ENCODE measurements around the gene HBG2.

HBG2 gene

DNA sequence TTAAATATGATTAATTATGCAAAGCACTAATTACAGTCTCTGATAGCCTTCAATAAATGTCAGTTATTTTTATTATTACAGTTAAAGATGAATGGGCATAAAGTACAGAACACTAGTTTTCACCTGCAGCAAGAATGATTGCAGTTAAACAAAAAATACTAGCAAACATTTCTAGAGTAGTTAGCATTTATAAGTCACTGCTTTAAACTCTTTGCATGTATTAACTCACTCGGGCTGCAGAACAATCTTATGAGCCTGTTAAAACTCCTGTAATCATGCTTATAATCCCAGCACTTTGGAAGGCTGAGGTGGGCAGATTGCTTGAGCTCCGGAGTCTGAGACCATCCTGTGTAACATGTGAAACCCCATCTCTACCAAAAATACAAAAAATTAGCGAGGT lies 32.3 kb upstream of the HBG2 start:
- no peak for DNase-seq (ENCODE audit: low read depth)
- TF ChIP-seq, protein P1, sequence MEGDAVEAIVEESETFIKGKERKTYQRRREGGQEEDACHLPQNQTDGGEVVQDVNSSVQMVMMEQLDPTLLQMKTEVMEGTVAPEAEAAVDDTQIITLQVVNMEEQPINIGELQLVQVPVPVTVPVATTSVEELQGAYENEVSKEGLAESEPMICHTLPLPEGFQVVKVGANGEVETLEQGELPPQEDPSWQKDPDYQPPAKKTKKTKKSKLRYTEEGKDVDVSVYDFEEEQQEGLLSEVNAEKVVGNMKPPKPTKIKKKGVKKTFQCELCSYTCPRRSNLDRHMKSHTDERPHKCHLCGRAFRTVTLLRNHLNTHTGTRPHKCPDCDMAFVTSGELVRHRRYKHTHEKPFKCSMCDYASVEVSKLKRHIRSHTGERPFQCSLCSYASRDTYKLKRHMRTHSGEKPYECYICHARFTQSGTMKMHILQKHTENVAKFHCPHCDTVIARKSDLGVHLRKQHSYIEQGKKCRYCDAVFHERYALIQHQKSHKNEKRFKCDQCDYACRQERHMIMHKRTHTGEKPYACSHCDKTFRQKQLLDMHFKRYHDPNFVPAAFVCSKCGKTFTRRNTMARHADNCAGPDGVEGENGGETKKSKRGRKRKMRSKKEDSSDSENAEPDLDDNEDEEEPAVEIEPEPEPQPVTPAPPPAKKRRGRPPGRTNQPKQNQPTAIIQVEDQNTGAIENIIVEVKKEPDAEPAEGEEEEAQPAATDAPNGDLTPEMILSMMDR (IDR thresholded peaks at IDR 0.05; ENCODE audit: control insufficient read depth, insufficient read depth, low read depth, low read length, missing control alignments), result no peak
- H3K4me3 ChIP-seq (ENCODE audit: control insufficient read depth, low read depth, low read length), result no peak overlapping the region

DNA sequence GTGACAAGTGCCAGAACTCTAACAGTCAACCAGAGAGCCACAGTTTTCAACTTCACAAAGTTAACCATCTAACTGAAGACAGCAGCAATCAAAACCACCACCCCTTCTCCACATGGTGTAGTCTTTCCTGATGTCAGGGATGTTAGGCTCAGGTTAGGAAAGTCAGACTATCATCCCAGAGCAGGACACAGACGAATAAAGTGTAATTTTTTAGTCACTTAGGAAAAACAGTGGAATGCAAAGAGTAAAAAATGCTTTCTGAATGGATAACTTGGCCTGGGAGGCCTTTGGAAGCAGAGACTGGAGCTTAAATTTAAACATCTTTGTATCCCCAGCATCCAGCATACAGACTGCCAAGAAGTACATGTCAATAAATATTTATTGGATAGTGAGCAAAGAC lies 31.8 kb upstream of the HBG2 start:
- TF ChIP-seq, protein P1 (IDR thresholded peaks at IDR 0.05; ENCODE audit: control insufficient read depth, insufficient read depth, low read depth, low read length, missing control alignments), result no peak
- no peak overlapping the region for H3K4me3 ChIP-seq (ENCODE audit: control insufficient read depth, low read depth, low read length)
- DNase-seq (ENCODE audit: low read depth), result no peak

GRCh38 chr11:5285703-5286340 lies 31.2 kb upstream of the HBG2 start:
- H3K4me3 ChIP-seq (ENCODE audit: control insufficient read depth, low read depth, low read length), result no peak overlapping the region
- DNase-seq (ENCODE audit: low read depth), result no peak
- TF ChIP-seq, protein P1 (IDR thresholded peaks at IDR 0.05; ENCODE audit: control insufficient read depth, insufficient read depth, low read depth, low read length, missing control alignments), result no peak

GRCh38 chr11:5284637-5285036 lies 30.1 kb upstream of the HBG2 start:
- TF ChIP-seq, protein P1 (IDR thresholded peaks at IDR 0.05; ENCODE audit: control insufficient read depth, insufficient read depth, low read depth, low read length, missing control alignments), result no peak
- no peak overlapping the region for H3K4me3 ChIP-seq (ENCODE audit: control insufficient read depth, low read depth, low read length)
- no peak for DNase-seq (ENCODE audit: low read depth)

DNA sequence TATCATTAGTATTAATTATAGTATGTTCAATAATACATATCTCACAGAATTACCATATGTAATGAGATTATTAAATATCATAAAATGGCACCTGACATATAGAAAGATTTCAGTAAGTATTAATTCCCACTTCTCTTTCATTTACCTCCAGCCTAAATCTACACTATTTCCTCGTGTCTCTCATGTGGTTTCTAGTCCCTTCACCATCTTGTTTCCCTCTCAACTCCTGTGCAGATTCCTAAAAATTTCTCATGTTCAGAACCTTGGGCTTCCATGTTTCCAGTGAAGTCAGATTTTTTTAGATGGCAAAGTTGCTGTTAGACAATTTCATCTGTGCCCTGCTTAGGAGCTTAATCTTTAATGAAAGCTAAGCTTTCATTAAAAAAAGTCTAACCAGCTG lies 29.3 kb upstream of the HBG2 start:
- TF ChIP-seq, protein P1 (IDR thresholded peaks at IDR 0.05; ENCODE audit: control insufficient read depth, insufficient read depth, low read depth, low read length, missing control alignments), result no peak
- no peak for DNase-seq (ENCODE audit: low read depth)
- H3K4me3 ChIP-seq (ENCODE audit: control insufficient read depth, low read depth, low read length), result no peak overlapping the region

GRCh38 chr11:5283086-5283485 lies 28.5 kb upstream of the HBG2 start:
- TF ChIP-seq, protein P1 (IDR thresholded peaks at IDR 0.05; ENCODE audit: control insufficient read depth, insufficient read depth, low read depth, low read length, missing control alignments), result no peak
- H3K4me3 ChIP-seq (ENCODE audit: control insufficient read depth, low read depth, low read length), result no peak overlapping the region
- no peak for DNase-seq (ENCODE audit: low read depth)
